Measurements from ENCODE around the gene C20orf173.

Gene C20orf173

DNA sequence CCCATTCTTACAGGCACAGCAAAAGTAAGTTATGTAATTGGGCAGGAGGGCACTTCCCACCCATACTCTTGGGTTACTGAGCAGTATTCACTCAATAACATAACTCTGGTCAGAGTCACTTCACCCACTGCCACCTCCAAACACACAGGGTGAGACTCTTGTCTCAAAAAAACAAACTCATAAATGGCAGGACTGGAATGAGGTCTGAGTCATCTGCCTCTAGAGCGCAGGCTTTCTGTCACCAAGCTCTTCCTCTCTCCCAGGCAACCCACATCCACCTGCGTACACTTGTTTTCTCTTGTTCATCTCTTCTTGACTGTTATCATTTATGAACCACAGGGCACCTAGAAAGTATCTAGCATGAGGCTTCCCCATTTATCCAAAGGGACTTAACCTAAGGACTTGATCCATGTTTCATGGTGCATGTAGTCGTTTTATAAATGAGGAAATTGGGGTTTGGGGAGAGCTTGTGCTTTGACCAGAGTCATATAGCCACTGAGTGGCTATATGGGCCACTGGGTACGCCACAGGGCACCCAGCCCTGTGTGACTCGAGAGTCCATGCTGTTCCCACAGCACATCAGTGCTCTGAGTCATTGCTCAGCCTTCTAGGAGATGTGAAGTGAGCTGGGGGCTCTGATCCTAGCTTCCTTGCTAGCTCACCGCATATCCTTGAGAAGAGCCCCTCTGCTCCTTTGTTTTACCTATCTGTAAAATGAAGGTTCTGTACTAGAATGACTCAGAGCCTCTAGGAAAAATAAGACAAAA is 22.4 kb downstream of the C20orf173 start:
- DNase-seq (ENCODE audit: low read depth), result no peak

- no peak for DNase-seq (ENCODE audit: low read depth)
Measured at GRCh38 chr20:35506179-35506578, 23.3 kb downstream of the C20orf173 start.

GRCh38 chr20:35504751-35505150 is 24.7 kb downstream of the C20orf173 start:
- no peak for DNase-seq (ENCODE audit: low read depth)

GRCh38 chr20:35503841-35504561 is 25.5 kb downstream of the C20orf173 start:
- no peak for DNase-seq (ENCODE audit: low read depth)

- DNase-seq (ENCODE audit: low read depth), result no peak
Measured at GRCh38 chr20:35503281-35503680, 26.2 kb downstream of the C20orf173 start.

- no peak for DNase-seq (ENCODE audit: low read depth)
Measured at GRCh38 chr20:35502352-35502751, 27.1 kb downstream of the C20orf173 start.

- DNase-seq (ENCODE audit: low read depth), result no peak
Measured at GRCh38 chr20:35499271-35499670, 30.2 kb downstream of the C20orf173 start.

- DNase-seq (ENCODE audit: low read depth), result no peak
Measured at GRCh38 chr20:35497780-35498189, 31.7 kb downstream of the C20orf173 start.

GRCh38 chr20:35497320-35497719 is 32.1 kb downstream of the C20orf173 start:
- DNase-seq (ENCODE audit: low read depth), result no peak

- no peak for DNase-seq (ENCODE audit: low read depth)
Measured at GRCh38 chr20:35496481-35496880, 33.0 kb downstream of the C20orf173 start.

DNA sequence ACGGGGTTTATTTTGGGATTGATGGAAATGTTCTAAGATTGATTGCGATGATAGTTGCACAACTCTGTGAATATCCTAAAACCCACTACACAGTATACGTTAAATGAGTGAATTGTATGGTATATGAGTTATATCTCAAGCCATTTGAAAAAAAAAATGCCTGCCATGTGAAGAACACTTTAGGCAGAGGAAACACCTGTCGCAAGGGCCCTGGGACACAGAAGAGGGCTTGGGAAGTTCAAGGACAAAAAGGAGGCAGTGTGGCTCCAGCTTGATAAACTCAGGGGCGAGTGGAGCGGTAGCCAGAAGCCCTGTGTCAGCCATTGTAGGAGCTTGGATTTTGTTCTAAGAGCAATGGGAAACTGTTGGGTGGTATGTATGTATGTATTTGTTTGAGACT is 37.1 kb downstream of the C20orf173 start:
- DNase-seq (ENCODE audit: low read depth), result no peak

DNA sequence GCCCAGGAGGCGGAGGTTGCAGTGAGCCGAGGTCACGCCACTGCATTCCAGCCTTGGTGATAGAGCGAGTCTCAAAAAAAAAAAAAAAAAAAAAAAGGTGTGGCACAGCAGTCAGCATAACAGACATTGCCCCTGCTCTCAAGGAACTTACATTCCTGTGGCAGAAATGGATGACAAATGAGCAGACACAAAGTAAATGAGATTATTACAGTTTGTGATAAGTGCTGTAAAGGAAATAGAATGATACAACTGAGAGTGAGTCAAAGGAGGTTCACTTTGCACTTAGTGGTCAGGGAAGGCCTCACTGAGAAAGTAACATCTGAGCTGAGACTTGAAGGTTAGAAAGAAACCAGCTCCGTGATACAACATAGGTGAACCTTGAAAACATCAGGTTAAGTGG is 37.6 kb downstream of the C20orf173 start:
- peak; percentile 88 for DNase-seq (ENCODE audit: low read depth)

DNA sequence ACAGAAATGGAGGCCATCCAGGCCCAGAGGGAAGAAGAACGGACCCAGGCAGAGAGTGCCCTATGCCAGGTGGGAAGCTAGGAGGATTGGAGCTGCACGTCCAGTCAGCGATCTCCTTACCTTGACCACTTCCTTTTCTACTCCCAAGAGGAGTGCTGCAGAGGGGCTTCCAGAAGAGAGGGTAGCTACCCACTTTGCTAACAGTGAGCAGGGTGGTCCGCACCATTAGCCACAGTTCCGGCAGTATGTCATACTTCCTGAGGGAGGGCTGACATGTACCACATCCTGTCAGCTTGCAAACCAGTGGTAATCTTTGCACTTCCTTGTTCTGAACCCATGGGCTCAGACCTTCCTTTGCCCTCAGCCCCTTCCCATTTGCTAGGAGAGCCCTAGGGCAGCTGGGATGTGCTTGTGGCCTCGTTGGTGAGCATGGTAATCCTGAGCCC is 38.7 kb downstream of the C20orf173 start:
- no peak for DNase-seq (ENCODE audit: low read depth)

GRCh38 chr20:35489717-35490116 is 39.7 kb downstream of the C20orf173 start:
- DNase-seq (ENCODE audit: low read depth), result no peak

GRCh38 chr20:35487479-35487878 is 42.0 kb downstream of the C20orf173 start:
- DNase-seq (ENCODE audit: low read depth), result no peak

DNA sequence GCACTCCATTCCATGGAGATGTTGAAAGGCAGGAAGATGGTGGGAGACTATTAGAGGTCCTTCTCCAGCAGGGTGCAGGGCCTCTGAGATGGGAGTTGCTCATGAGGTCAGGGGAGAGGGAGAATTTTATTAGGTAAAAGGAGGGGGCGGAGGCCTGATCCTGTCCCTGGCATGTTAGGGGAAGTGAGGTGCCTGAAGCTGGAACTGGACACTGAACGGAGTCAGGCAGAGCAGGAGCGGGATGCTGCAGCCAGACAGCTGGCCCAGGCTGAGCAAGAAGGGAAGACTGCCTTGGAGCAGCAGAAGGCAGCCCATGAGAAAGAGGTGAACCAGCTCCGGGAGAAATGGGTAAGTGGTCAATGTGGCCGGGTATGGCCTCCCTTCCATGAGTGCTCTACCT is 49.7 kb downstream of the C20orf173 start:
- DNase-seq (ENCODE audit: low read depth), result no peak

DNA sequence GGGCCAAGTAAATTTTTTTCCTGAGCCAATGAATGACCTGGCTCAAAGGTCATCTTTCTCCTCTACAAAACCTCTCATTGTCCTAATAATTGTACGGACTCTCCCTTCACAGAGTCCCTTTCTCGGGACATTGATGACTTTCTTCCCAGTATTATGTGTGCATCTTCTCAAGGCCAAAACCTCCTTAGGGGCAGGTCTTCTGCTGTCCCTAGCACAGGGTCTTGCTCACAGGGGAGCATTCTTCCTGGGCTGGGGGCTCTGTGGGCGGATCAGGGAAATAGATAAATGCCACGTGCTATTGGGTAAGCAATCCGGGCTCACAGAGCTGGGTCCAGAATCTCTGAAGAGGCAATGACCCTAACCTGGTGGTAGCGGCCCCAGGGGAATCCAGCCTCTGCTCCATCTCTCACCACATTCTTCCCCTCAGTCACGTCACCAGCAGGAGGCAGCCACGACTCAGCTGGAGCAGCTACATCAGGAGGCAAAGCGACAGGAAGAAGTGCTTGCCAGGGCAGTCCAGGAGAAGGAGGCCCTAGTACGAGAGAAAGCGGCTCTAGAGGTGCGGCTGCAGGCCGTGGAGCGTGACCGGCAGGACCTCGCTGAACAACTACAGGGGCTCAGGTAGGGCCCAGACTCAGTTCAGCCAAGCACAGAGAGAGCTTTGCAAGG is 50.5 kb downstream of the C20orf173 start:
- DNase-seq (ENCODE audit: low read depth), result peak; percentile 19
